ENCODE measurements around the gene THBS4.

Gene THBS4

GRCh38 chr5:80082731-80083100 is 47.6 kb downstream of the THBS4 start (continued):
- TF ChIP-seq REST (tag by site-specific recombination; IDR thresholded peaks at IDR 0.05) (no peak), ZXDB (tag by site-specific recombination; IDR thresholded peaks at IDR 0.05) (no peak), ZBTB17 (tag by site-specific recombination; IDR thresholded peaks at IDR 0.05) (0 out of 2 replicates have a peak, but pooled peaks have one; percentile 7), ZNF140 (tag by site-specific recombination; IDR thresholded peaks at IDR 0.05) (no peak), ZBTB1 (tag by site-specific recombination; IDR thresholded peaks at IDR 0.05) (no peak), ATF2 (tag by site-specific recombination; IDR thresholded peaks at IDR 0.05; ENCODE audit: low read depth) (no peak), ZSCAN4 (tag by site-specific recombination; IDR thresholded peaks at IDR 0.05) (no peak), ZIC2 (tag by site-specific recombination; IDR thresholded peaks at IDR 0.05) (no peak), ZNF791 (tag by site-specific recombination; IDR thresholded peaks at IDR 0.05) (no peak), ZBTB20 (tag by site-specific recombination; IDR thresholded peaks at IDR 0.05) (0 out of 2 replicates have a peak, but pooled peaks have one; percentile 20), ZNF596 (tag by site-specific recombination; IDR thresholded peaks at IDR 0.05) (no peak), CTCF (tag by site-specific recombination; IDR thresholded peaks at IDR 0.05) (peak; percentile 67; the same call in 1 of the 2 replicates), ZNF664 (tag by site-specific recombination; IDR thresholded peaks at IDR 0.05) (no peak), ZNF629 (tag by site-specific recombination; IDR thresholded peaks at IDR 0.05) (no peak), MZF1 (tag by site-specific recombination; IDR thresholded peaks at IDR 0.05; ENCODE audit: borderline replicate concordance) (no peak), PRDM1 (tag by site-specific recombination; IDR thresholded peaks at IDR 0.05) (no peak), ZNF335 (tag by site-specific recombination; conservative IDR thresholded peaks at IDR 0.05) (peak; percentile 50), ZNF521 (tag by site-specific recombination; IDR thresholded peaks at IDR 0.05) (no peak), ZNF423 (tag by site-specific recombination; IDR thresholded peaks at IDR 0.05) (no peak), ZNF660 (tag by site-specific recombination; IDR thresholded peaks at IDR 0.05) (peak; percentile 80), ZNF148 (tag by site-specific recombination; IDR thresholded peaks at IDR 0.05; ENCODE audit: borderline replicate concordance) (no peak), ZSCAN16 (tag by site-specific recombination; IDR thresholded peaks at IDR 0.05) (no peak), MEIS1 (CRISPR knock-in tag; IDR thresholded peaks at IDR 0.05; ENCODE audit: borderline replicate concordance) (no peak), ZNF2 (tag by site-specific recombination; IDR thresholded peaks at IDR 0.05) (0 out of 2 replicates have a peak, but pooled peaks have one; percentile 24), ZBTB44 (tag by site-specific recombination; IDR thresholded peaks at IDR 0.05) (peak; percentile 53; the same call in 1 of the 2 replicates), ZNF530 (tag by site-specific recombination; IDR thresholded peaks at IDR 0.05; ENCODE audit: low read depth) (no peak)

Measured in HEK293 (cell line).